HG03159 (cell line): ENCODE results near the gene ELANE.
"Not testable (repeated sequence)": the region's sequence is repeated elsewhere in the genome, so short reads cannot be mapped to it uniquely, and the experiment has no call there.

Experiments used
- ATAC-seq: cut with Tn5 transposase; IDR thresholded peaks from one replicate; pipeline ENCODE4 v1.9.1; 2021; ENCODE audit warnings: mild to moderate bottlenecking, moderate library complexity; ENCODE audit not compliant: unreplicated experiment

Gene ELANE

DNA sequence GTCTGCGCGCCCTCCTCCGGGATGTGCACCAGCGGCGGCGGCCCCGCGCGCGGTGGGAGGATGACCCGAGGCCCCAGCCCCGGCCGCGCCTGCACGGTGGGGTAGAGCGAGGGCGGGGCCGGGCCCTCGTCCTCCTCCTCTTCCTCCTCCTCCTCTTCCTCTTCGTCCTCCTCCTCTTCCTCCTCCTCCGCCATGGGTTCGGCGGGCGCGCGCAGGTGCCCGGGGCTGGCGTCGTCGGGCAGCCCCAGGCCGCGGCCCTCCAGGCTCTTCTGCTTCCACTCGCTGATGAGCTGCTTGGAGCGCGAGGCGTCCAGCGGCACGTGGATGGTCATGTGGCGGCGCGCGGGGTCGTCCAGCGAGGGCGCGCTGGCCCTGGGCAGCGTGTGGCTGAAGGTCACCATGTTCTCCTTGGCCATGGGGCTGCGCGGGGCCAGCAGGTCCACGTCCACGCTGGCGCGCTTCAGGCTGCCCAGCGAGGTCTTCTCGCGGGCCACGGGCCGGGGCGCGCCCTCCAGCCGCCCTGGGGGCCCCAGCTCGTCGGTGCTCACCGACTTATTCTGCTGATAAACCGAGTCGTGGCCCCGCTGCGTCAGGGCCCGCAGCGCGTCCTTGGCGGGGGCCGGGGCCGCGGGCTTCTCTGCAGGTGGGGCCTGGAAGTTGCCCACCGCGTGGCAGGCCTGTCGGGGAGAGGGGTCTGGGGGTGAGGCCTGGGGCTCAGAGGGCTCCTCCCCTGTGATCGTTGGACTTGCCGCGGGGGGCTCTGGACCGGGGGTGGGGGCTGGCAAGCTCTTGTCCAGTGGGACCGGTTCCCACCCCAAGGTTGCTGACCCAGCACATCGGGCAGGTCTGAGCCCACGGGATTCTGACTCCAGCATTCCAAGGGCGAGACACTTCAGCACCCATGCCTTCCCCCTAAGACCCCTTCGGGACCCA lies 38.6 kb upstream of the ELANE start:
- ATAC-seq: no peak

DNA sequence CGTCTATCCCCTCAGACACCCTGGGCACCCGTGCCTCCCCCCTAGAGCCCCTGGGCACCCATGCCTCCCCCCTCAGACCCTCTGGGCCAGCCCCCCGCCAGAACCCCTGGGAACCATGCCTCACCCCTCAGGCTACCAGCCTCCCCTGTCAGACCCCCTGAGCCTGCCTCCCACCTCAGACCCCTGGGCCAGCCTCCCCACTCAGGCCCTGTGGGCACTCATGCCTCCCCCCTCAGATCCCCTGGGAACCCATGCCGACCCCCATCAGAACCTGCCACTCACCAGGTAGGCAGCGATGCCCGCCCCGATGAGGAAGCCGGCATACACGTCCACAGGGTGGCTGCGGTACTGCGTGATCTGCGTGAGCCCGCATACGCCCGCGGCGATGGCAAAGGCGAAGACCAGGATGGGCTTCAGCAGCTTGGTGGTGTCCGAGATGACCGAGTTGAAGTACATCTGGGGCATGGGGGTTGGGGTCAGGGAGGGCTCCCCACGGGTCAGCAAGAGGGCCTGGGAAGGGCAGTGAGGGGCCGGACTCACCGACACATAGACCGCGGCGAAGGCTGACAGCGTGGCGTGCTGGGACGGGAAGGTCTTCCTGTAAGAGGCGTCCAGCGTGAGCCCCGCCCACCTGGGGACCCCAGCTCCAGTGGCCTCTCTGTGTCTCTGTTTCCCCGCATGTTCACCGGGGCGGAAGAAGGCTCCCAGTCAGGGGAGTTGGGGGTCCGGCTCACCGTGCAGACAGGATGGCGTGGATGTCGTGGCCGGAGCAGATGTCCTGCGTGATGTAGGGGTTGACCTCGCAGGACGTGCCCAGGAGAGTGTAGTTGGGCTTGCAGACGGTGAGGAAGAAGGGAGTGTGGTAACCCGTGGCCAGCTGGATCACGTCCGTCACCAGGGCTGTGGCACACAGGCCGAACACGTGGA lies 37.7 kb upstream of the ELANE start:
- no peak for ATAC-seq

DNA sequence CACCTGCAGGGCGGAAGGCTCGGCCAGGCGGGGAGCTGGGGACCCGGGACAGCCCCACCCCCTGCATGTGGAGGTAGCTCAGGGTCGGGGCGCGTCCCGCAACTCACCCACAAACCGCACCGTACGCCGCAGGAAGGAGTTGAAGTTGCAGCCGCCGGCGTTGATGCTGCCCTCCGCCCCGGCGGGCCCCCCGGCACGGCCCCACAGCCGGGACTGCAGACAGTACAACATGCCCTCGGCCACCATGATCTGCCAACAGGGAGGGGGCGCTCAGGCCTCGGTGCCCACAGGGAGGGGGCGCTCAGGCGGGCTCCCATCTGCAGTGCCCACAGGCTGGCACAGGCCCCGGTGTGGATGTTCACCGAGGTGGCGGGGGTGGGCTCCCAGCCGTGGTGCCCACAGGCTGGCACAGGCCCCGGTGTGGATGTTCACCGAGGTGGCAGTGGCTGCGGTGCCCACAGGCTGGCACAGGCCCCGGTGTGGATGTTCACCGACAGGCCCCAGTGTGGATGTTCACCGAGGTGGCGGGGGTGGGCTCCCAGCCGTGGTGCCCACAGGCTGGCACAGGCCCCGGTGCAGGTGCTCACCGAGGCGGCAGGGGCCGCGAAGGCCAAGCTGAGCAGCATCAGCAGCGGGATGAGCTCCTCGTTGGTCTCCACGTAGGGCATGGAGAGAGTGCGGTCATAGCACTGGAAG lies 36.9 kb upstream of the ELANE start:
- no peak for ATAC-seq

DNA sequence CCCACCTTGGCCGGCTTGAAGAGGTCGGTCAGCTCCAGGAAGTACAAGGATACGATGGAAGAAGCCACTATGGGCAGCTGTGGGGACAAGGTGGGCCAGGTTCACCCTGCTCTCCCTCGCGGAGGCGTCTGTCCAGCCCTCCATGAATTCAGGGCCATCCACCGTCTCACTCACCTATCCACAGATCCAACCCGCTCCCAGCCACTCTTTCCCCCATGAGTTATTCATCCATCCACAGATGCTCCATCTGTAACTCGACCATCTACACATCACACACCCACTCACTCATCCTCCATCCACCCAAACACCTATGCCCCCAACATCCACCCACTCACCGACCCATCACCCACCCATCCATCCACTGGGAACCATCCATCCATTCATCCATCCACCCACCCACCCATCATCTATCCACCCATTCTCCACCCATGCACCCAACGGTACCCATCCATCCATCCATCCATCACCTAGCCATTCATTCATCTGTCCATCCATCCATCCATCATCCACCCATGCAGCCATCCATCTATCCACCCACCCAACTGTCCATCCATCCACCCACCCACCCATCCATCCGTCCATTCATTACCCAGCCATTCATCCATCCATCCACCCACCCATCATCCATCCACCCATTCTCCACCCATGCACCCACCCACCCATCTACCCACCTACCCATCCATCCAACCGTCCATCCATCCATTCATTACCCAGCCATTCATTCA lies 36.2 kb upstream of the ELANE start:
- ATAC-seq: no peak

DNA sequence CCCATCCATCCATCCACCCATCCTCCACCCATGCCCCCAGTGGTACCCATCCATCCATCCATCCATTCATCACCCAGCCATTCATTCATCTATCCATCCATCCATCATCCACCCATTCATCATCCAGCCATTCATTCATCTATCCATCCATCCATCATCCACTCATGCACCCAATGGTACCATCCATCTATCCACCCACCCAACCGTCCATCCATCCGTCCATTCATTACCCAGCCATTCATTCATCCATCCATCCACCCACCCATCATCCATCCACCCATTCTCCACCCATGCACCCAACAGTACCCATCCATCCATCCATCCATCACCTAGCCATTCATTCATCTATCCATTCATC lies 35.6 kb upstream of the ELANE start:
- ATAC-seq: no peak

DNA sequence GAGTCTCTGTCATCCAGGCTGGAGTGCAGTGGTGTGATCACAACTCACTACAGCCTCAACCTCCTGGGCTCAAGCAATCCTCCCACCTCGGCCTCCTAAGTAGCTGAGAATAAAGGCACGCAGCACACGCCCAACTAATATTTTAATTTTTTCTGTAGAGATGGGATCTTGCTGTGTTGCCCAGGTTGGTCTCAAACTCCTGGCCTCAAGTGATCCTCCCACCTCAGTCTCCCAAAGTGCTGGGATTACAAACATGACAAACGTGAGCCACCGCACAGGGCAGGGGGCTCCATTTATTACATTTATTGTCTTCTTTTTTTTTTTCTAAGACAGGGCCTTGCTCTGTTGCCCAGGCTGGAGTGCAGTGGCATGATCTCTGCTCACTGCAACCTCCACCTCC lies 31.9 kb upstream of the ELANE start:
- not testable (repeated sequence) for ATAC-seq

DNA sequence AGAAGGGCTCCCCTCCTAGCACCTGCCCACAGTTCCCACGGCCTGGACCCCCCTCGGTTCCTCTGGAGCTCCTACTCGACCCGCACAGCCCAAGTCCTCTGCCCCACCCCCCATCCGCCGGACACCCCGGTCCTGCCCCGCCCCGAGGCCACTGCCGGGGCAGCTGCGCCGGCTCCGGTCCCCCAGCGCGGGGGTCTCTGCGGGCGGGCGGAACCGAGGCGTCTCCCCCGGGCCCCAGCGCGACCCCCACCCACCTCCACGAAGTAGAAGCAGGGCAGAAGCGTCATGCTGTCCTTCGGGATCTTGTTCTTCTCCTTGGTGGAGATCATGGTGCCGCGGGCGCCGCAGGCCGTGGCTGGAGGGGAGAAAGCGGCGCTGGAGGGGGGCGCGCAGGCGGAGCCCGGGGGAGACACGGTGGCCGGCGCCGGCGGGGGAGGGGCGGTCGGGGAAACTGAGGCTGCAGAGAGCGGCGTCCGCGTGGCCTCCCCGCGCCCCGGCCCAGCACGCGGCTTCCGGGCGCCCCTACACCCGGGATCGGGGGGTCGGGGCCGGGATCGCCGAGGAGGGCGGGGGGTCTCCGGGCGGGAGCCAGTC lies 30.8 kb upstream of the ELANE start:
- ATAC-seq: no peak

DNA sequence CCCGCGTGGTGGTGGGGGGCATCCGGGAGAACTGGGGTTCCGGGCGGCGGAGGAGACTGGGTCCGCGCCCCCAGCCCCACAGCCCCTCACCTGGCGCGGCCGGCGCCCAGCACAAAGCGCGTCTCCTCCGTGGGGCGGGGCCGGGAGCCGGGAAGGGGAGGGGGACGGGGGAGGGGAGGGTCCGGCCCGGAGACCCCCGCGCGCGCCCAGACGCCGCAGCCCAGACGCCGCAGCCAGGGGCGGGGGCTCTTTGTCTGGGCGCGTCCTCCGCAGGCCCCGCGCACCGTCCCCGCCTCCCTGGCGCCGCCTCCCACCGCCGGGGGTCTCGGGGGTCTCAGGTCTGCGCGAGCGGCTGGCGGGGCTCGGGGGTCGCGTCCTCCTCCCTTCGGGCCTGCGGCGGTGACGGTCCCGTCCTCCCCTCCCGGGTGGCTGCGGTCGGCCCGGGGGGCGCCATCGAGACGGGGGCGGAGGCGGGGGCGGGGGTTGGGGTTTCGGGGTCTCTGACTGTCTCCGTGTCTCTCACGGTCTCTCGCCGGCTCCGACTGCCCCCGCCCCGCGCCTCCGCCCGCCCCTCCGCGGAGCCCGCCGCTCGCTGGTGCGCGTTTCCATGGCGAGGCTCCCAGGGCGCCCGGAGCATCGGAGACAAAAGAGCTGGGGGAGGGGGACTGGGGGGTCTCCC lies 30.1 kb upstream of the ELANE start, which contains the start of gene PLPPR3:
TSS of gene PLPPR3 (minus strand) at position 131 of the 679 bp plus-strand sequence. CDS start 396 bp downstream, outside the sequence.
- ATAC-seq: no peak

DNA sequence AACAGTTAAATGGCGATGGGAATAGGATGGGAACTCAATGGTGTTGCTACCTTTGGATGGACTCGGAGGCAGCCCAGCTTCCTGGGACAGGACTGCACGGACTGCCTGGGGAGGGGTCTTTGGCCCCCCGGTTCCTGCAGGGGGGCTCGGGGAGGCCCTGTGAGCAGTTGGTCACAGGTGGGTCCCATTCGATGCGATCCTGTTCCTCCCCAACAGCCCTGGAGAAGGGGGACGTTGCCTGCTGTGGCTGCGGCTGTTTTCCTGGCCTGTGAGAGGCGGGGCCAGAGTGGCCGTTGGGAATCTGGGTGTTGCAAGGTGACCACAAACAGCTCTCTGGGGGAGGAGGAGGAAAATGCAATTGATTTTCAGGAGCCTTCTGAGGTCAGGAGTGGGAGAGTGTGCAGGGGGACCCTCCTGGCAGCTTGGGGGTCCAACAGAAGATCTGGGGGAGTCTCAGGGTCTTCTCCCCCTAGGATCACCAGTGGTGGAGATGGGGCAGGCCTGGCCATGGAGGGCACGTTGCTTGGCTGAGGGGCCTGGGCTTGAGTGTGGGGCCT lies 28.5 kb upstream of the ELANE start:
- ATAC-seq: no peak

DNA sequence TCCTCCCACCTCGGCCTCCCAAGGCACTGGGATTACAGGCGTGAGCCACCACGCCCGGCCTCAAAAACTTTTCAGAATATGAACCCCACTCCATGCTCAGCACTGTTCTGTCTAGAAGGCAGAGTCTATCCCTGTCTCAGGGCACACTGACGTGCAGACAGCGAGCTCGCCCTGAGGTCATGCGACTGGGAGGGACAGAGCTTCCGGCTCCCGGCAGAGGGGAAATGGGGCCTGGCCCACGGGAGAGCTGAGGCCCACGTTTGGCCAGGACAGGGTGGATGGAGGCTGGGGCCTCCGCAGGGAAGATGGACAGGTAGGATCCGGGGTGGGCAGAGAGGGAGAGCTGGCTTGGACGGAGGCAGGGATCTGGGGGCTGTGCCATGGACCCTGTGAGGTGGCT lies 27.2 kb upstream of the ELANE start:
- no peak for ATAC-seq

DNA sequence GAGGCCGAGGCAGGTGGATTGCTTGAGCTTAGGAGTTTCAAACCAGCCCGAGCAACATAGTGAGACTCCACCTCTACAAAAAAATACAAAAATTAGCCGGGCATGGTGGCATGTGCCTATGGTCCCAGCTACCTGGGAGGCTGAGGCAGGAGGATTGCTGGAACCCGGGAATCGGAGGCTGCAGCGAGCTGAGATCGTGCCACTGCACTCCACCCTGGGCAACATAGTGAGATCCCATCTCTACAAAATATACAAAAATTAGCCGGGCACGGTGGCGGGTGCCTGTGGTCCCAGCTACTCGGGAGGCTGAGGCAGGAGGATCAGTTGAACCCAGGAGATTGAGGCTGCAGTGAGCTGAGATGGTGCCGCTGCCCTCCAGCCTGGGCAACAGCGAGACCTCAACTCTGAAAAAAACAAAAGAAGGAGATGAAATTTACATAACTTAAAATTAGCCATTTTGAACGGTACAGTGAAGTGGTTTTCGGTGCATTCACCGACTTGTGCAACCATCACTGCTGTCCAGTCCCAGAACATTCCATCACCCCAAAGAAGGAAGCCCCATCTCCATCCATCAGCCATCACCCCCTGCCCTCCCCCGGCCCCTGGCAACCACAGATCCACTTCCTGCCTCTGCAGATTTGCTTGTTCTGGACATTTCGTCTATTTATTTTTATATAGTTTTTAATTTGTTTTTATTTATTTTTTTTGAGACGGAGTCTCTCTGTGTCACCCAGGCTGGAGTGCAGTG lies 26.0 kb upstream of the ELANE start:
- ATAC-seq: no peak

DNA sequence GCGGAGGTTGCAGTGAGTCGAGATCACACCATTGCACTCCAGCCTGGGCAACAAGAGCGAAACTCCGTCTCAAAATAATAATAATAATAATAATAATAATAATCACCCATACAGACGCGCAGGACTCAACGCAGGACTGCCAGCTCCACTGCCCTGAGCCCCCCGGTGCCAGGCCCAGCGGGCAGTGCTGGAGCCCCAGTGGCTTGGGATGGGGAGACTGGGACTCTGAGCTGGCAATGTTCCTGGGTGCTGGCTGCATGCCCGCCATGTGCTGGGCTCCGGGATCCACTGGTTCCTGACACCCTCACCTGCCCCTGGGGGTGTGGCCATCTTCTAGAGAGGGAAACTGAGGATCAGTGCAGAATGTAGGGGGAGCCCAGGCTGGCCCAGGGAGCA lies 24.8 kb upstream of the ELANE start:
- no peak for ATAC-seq

DNA sequence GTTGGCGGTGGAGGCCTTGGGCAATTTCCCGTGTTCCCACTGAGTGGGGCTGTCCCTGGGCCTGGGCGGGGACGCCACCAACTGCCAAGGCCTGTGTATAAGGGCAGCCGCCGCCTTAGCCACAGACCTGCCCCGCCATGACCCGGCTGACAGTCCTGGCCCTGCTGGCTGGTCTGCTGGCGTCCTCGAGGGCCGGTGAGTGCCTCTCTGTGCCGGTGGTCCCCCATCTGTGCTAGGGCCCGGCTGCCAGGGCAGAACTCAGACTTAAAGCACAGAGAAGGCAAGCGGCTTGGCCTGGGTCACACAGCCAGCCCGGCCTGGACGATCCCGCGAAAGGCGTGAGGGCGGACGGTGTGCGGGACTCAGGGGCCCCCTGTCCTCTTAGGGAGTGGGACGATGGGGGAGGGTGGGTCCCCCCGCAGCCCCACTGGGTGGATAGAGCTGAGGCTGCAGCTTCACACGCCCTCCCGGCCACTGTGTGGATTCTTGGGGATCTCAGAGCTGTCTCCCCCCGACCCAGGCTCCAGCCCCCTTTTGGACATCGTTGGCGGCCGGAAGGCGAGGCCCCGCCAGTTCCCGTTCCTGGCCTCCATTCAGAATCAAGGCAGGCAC lies 24.3 kb upstream of the ELANE start, which contains the start of gene AZU1:
TSS of gene AZU1 (plus strand) at position 128 of the 612 bp plus-strand sequence. CDS start at position 138, 10 bp downstream.
- ATAC-seq: no peak

DNA sequence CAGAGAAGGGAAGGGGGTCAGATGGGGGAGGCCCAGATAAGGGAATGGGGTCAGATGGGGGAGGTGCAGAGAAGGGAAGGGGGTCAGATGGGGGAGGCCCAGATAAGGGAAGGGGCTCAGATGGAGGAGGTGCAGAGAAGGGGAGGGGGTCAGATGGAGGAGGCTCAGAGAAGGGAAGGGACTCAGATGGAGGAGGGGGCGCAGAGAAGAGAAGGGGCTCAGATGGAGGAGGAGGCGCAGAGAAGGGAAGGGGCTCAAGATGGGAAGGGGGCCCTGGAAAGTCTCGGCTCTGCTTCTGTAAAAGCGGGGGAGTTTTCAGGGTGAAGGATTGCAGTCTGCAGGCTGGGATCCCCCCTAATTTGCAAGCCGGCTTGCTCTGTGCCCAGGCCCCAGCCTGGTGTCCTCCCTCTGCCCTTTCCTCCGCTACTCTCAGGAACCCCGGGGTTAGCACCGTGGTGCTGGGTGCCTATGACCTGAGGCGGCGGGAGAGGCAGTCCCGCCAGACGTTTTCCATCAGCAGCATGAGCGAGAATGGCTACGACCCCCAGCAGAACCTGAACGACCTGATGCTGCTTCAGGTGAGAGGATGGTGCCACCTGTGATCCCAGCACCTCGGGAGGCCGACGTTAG lies 22.9 kb upstream of the ELANE start:
- ATAC-seq: no peak

DNA sequence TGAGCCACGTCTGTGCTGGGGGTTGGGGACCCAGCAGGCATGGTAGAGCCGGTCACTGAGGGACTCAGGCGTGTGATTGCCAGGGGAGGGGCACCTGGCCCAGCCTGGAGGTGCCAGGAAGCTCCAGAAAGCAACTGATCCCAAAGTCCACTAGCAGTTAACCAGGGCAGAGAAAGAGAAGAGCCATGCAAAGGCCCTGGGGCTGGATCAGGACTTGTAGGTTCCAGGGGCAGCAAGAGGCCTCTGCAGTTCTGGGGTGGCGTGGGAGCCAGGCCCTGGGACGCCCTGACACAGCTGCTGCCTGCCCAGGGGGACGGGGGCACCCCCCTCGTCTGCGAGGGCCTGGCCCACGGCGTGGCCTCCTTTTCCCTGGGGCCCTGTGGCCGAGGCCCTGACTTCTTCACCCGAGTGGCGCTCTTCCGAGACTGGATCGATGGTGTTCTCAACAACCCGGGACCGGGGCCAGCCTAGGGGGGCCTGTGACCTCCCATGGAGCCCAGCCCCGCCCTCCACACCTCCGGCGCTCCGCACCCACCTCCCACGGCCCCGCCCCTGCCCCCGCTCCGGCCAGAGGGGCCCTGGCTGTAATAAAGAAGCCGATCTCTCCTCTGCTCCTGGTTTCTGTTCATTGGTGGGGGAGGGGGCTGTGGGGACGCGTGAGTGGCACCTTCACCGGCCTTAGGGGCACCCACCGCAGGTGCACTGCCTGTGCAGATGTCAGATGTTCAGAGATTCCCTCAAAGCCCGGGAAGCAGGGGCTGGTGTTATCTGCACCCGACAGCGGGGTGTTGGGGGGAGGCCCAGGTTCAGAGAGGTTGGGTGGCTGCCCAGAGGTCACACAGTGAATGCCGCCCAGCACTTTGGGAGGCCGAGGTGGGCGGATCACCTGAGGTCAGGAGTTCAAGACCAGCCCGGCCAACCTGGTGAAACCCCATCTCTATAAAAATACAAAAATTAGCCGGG lies 20.4 kb upstream of the ELANE start:
- no peak for ATAC-seq

DNA sequence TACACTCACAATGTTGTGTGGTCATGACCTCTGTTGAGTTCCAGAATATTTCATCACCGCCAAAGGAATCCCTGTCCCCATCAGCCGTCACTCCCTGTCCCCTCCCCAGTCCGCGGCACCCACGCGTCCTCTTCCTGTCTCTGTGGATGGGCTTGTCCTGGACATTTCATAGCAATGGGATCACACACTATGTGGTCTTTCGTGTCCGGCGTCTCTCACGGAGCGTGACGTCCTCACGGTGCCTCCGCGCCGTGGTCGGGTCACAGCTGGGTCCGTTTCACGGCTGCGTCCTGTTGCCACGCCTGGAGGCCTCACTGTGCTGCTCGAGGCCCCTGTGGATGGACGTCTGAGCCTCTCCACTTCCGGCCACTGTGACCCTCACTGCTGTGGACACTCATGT lies 17.9 kb upstream of the ELANE start:
- no peak for ATAC-seq
